GM19397 (cell line): ENCODE data around the gene TGFBRAP1.
"Not testable (repeated sequence)": the region's sequence is repeated elsewhere in the genome, so short reads cannot be mapped to it uniquely, and the experiment has no call there.

Experiments
- ATAC-seq: cut with Tn5 transposase; IDR thresholded peaks from one replicate; pipeline ENCODE4 v1.9.1; 2021; ENCODE audit warnings: mild to moderate bottlenecking, moderate library complexity; ENCODE audit not compliant: unreplicated experiment

TGFBRAP1 gene

DNA sequence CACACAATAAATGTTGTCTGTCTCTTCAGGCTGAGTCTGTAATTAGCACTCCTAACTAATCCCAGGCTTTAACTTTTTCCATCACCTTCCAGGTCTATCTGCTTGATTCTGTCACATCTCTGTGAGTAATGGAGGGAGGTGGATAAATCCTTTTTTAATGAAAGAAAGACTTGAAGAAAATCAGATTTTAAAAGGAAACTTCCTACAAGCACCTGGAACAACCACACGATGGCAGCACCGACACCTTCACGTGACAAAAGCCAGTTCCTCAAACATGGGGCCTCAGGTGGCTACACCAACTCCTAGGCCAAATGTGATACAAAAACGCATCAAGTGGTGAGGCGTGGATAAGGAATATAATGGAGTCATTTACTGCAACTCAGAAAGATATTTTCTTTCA lies 41.8 kb downstream of the TGFBRAP1 start:
- no peak for ATAC-seq

DNA sequence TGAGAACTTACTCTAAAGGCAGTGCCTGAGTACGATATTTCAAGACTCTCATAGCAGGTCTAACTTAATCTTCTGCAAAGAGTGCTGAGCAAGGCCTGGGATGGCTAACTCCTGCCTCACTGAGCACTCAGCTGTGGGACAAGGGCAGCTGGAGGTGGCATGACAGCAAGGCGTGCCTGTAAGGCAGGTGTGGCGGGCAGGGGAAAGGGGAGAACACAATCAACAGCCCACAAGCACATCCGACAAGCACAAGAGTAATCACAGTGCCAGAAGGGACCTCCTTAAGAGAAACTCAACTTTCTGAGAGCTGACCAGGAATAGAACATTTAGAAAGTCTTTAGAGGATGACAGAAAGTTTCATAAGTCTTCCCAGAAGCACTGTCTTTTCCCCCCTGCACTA lies 46.0 kb downstream of the TGFBRAP1 start:
- no peak for ATAC-seq

DNA sequence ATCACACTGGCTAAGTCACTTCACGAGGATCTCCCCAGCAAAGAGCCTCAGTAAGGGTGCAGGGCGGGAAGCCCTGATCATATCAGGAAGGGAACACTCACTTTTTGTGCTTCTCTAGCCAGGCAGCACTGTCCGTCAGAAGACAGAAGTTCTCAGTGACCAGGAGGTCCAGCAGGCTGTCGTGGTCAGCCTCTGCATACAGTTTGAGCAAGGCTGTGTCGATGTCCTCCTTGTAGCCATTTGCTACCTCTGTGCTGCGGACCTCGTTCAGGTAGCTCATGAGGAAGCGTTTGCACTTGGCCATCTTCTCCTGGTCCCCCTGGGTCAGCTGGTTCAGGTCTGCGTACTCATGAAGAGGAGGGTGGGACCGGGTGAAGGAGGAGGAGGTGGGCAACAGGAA lies 49.3 kb downstream of the TGFBRAP1 start:
- ATAC-seq: no peak

DNA sequence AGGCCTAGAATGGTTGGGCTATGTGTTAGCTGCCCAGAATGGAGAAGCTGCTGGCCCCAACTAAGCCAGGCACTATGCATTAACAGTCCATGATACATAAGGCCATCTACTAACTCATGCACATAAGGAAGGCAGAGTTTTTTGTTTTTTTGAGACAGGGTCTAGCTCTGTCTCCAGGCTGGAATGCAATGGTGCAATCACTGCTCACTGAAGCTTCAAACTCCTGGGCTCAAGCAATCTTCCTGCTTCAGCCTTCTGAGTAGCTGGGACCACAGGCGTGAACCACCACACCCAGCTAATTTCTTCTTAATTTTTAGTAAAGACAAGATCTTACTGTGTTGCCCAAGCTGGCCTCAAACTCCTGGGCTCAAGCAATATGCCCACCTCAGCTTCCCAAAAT lies 50.4 kb downstream of the TGFBRAP1 start:
- no peak for ATAC-seq

DNA sequence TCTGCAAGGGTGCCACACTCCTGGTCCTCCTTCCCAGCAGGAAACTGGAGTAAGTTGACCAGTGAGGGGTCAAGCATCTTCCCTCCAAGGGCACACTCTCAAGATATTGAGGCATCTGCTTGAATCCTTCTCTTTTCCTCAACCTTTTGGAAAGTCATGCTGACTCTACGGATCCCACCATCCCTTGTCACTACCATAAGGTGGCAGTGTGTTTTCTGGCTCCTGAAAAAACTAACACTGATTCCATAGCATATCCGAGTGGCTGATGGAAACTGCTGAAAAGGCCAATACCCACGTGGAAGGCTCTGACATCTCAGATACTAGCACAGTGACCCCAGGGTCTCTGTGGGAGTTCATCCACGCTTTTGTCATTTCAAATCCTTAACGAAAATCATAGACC lies 50.9 kb downstream of the TGFBRAP1 start:
- no peak for ATAC-seq

DNA sequence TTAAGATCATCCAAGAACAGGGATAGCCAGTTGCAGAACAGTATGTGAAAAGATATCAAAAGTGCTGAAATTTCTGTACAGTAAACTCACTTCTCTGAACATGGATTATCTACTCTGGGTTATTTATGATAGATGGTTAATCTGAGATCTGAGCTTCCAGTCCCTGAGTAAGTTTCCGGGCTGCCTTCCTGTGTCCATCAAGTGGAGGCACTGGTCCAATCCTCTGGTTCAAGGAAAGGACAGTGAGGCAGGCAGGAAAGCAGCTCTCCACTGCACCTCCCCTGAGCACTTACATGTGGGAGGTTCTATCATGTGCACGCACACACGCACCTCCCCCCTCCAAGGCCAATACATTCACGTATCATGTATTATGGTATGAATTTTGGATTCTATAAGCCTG lies 55.5 kb downstream of the TGFBRAP1 start:
- no peak for ATAC-seq

DNA sequence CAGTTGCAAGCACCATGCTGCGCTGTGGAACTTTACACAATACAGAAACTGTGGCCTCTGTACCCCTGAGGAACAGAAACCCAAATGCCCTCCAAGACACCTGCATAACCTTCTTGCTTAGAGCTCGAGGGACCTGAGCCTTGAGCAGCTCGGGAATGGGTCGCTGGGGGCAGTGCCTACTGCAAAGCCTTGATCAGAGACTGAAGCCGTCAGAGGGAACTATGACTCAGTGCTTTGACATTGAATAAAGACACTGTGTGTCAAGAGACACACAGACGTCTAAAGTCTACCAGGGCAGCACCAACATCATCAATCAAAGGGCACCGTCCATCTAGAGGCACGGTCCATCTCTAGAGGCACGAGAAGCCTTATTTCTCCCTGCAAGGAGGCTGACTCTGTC lies 57.4 kb downstream of the TGFBRAP1 start:
- ATAC-seq: no peak

DNA sequence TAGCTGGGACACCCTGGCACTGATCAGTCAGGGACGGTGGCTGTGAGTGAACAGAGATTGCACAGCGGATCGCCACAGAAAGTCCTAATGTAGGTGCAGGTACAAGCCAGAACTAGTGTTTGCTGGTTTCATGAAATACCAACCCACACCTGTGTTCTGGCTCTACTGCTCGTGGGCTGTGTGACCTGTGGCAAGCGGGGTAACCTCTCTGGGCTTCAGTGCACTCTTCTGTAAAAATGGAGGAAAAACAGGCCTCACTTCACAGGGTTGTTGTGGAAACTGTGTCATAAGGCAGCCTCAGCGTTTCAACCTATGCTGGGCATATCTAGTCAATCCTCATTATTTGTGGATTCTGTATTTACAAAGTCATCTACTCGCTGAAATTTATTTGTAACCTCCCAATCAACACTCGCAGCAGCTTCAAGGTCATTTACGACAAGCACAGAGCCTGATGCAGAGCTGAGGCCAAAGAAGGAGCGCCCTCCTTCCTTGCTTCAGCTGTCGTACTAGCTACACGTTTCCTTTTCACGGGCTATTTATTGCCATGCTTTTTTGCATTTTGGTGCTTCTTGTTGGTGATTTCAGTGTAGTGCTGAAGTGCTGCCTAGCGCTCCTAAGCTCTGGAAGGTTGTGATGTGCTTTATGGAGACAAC lies 58.0 kb downstream of the TGFBRAP1 start:
- ATAC-seq: no peak

DNA sequence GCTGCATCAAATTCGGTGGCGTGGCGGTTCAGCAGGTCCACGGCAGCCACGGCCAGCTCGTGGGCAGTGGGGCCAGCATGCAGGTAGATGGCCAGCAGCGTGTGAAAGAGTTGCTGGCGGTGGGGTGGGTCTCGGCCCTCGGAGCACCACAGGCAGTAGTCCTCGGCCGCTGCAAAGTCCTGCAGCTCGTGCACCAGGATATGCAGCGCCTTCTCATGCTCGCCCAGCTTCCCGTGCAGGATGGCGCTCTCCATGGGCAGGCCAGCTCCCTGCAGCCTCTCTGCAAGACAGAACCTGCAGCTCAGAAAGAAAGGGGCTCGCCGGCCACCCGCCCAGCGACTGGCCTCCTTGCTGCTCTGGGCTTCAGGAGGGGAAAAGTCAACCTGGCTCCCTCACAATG lies 60.1 kb downstream of the TGFBRAP1 start:
- ATAC-seq: no peak

DNA sequence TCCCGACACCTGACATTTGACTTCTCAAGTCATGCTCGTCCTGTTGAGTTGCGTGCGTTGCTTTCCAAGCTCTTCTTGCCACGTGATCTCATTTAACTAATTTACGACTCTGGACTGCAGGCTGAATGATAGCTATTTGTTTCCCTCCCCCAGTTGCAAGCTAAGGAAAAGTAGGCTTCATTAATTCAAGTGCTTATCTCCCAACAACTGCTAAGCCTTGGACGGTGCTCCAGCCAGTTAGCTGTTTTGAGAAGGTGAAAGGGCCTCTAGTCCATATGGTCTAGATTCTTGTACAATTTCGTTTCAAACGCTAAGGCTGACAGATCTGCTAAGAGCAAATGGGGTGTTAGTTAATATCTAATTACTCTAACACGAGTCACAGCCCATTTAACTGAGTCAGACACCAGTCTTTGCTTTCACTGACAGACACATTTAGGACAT lies 66.9 kb downstream of the TGFBRAP1 start:
- no peak for ATAC-seq

DNA sequence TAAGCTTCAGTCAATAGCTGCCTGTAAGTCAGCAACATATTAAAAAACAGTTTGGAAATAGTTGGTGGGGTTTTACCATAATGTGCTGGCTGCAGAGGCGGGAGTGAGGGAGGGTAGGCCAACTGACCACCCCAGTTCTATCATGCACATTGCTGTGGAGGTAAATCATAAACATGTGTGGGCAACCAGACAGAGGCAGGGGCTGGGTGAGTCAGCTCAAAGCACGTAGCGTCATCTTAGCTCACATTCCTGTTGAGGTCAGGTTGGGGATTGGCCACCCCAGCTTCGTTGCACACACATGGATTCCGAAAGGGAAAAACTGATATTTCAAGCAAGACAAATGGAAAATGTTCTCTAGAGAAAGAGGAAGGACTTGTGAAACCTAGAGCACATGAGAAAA lies 68.5 kb downstream of the TGFBRAP1 start:
- ATAC-seq: no peak

DNA sequence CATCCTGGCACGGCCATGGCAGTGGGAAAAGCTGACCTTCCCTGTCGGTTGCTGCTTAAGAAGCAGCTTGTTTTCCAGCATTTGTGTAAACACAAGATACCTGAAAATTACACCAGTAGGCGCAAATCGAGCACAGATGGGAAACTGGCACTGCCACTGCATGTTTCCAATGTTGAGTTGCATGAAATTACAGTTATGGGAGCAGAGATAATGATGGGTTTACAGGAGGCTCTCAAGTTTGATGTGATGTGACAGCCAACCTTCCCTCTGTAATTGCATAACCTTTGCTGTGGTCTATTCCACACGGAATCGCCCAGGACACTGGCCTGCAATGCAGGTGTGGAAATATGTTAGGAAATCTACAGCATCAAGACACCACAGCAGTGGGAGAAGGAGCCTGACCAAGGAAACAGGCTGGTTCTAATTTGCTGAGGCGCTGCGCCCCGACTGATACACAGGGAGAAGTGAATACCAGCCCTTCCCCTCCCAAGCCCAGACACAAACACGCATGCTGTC lies 70.6 kb downstream of the TGFBRAP1 start:
- no peak for ATAC-seq

DNA sequence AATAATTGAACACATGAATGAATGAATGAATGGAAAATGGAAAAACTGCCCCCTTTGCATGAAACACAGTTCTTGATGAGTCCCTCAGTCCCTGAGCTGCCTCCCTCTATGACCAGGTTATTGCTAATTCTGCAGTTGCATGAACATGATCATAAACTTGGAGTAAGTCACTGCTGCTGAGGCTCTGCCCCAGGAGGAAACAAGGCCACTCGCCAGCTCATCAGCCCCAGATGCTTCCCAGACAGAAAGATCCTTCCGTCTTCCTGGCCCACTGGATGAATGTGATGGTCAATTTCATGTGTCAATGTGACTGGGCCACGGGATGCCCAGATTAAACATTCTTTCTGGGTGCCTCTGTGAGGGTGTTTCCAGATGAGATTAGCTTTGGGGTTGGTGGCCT lies 71.6 kb downstream of the TGFBRAP1 start:
- ATAC-seq: no peak

DNA sequence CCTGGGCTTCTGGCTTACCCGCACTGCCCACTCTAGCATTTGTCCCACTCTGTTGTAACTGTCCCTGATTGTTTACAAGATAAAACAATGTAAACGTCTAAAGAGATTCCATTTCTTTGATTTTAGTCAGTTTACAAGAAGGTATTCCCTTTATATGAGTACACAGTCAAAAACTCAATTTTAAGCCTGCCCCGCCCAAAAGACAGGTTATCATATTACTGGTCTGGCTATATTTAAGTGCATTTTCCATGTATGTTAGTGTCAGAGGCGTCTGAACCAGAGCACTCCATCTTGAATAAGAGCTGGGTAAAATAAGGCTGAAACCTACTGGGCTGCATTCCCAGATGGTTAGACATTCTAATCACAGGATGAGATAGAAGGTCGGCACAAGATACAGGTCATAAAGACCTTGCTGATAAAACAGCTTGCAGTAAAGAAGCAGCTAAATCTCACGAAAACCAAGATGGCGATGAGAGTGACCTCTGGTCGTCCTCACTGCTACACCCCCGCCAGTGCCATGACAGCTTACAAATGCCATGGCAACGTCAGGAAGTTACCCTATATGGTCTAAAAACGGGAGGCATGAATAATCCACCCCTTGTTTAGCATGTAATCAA lies 73.0 kb downstream of the TGFBRAP1 start:
- no peak for ATAC-seq

DNA sequence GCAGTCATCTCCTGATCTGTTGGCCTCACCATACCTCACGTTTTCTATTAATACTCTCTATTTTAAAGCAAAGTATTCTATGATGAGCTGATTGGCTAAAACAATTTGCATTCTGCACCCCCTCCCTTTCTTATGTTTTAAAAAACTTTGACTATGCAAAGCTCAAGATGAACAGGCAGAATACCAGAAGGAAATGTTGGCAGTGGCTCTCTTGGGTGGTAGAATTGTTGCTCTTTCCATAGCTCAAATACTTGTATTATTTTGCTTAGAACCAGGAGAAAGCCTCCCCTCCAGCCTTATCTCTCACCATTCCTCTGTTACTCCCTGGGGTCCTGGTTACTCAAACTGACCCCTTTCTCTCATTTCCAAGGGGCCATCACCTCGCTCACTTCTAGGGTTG lies 73.6 kb downstream of the TGFBRAP1 start:
- ATAC-seq: no peak

DNA sequence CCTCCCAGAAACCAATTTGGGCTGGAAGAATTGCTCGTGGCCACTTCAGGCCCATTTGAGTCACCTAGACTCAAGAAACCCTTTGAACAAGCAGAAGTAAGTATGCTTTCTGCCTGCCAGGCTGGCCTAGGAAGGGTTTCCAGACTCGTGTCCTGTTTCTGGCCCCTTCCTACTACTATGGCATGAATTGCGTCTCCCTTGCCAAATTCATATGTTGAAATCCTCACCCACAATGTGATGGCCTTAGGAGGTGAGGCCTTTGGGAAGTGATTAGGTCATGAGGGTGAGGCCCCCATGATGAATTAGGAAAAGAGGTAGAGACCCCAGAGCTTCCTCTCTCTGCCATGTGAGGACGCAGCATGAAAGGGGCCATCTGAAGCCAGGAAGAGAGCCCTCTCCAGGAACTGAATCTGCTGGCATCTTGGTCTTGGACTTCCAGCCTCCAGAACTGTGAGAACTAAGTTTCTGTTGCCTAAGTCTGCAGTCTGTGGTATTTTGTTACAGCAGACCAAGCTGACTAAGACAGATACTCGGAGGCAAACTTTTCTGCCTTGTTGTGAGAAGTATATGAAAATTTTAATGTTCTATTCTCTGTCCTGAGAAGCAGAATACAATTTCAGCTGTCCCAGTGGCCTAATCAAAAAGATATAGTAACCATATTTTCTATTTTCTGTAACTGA lies 74.9 kb downstream of the TGFBRAP1 start:
- ATAC-seq: no peak

DNA sequence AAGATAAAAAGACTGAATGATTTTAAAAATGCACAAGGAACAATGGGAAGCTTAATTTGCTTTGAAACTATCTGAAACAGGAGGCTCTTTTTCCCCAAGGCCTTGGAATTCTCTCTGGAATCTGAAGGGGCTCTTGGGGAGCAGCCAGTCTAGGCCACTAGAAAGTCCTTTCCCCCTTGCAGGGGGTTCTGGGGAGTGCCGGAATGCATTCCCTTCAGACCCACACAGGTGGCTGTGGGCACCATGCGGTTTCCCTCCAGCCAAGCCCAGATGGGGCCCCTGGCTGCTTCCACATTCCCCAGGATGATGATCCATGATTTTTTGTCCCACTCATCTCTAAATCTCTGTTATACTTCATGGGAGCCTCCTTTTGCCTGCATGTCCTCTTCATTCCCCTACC lies 77.3 kb downstream of the TGFBRAP1 start:
- ATAC-seq: no peak

DNA sequence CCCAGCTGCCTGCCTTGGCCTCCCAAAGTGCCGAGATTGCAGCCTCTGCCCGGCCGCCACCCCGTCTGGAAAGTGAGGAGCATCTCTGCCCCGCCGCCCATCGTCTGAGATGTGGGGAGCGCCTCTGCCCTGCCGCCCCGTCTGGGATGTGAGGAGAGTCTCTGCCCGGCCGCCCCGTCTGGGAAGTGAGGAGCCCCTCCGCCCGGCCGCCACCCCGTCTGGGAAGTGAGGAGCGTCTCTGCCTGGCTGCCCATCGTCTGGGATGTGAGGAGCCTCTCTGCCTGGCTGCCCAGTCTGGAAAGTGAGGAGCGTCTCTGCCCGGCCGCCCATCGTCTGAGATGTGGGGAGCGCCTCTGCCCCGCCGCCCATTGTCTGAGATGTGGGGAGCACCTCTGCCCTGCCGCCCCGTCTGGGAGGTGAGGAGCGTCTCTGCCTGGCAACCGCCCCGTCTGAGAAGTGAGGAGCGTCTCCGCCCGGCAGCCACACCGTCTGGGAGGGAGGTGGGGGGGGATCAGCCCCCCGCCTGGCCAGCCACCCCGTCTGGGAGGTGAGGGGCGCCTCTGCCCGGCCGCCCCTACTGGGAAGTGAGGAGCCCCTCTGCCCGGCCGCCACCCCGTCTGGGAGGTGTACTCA lies 78.4 kb downstream of the TGFBRAP1 start:
- not testable (repeated sequence) for ATAC-seq

DNA sequence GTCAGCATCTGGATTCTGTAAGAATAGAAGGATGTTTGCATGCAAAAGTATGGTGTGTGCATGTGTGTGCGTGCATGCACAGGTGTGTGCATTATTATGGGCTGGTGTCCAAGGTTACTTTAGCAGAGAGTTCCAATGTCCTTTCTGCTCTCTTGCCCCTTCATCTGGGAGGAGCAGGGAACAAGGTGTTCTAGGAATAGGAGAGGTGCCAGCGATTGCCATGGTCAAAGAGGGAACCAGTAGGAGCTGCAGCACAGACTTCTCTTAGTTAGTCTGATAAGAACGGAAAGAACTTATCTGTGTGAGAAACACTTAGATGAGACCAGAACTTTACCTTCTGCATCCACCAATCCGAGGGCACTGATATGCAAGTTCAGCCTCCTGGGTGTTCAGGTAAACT lies 79.6 kb downstream of the TGFBRAP1 start:
- ATAC-seq: no peak

DNA sequence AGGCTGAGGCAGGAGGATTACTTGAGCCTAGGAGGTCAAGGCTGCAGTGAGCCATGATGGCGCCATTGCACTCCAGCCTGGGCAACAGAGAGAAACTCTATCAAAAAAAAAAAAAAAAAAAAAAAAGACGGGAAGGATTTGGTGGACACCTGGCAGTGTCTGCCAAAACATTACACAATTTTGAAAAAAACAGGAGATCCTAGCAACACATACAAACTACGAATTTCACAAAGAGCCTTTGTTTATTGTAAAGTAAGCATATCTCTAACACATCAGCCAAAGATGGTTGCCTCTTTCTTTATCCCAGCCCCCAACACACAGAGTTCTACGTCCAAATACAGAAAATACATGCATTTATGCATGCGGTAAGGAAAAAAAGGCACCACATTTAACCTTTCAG lies 80.4 kb downstream of the TGFBRAP1 start:
- no peak for ATAC-seq

DNA sequence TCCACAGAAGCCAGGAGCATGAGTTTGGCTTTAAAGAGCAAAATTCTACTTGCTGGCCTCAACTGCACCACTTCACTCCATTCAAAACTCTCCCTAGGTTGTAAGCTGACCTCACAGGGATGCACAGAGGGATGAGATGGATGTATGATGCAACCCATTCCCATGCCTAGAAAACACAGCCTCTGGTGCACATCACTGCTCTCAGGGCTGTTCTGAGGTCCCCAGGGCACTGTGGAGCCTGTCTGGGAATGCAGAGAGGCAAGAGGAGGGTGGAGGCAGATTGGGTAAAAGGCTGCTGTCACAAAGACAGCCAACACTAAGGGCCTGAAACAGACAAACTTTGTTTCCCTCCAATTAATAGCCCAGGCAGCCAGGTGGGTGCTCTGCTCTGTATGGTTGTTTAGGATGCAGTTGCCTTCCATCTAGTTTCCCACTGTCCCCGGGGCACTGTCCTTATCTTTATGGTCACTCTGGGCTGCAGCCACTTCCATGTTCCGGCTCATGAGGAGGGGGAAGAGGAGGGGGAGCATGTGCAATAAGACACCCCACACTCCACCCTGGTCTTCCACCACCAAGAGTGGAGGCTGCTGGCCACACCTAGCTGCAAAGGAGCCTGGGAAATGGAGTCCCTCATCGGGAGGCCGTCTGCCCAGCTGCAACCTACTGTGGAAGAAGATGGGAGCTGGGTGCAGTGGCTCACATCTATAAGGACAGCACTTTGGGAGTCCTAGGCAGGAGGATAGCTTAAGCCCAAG lies 81.0 kb downstream of the TGFBRAP1 start:
- no peak for ATAC-seq
